Measurements from ENCODE around the gene SAMD9L.

SAMD9L gene

DNA sequence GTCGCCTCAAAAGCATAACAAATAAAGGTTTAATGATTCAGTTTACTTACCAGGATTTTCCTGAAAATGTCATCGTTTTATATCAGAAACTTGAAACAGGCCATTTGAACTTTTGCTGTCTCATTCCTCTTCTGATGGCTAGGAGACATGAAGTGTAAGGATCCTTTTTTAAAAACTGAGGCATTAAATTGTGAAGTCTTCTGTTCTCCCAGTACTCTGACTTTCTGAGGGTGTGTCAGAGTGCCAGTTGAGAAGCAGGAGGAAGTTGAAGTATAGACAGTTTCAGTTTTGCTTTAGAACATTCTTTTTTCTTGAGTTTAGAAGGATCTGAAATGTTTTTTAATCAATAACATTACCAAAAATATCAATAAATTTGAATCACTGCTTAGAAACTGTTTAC is at the start of gene SAMD9L:
TSS of gene SAMD9L (minus strand) at position 242 of the 400 bp plus-strand sequence. CDS start 12,414 bp downstream, outside the sequence.
- peak within 1 kb of the TSS in 20 of 21 experiments; percentile 18 to 83 (median 66) for H3K27ac ChIP-seq
- H3K4me3 ChIP-seq = peak within 1 kb of the TSS; percentile 15 to 44 (median 30)

DNA sequence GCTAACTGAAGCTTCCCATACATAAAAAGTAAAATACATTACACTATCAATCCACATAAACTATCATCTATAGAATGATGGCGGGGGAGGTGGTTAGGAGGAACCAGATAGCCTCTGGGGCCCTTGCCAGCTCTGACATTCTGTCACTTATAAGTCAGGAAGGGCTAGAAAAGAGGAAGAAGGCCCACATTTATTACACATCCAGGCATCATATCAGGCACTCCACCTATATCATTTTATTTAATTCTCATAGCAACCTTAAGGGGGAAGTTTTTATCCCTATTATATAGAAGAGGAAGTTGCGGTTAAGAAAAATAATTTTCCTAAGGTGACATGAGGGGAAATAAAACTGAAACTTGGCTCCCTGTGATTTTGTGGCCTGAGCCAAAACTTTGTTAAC is 48.2 kb upstream of the SAMD9L start:
- H3K27ac ChIP-seq = no peak overlapping the region
- H3K4me3 ChIP-seq = no peak overlapping the region

DNA sequence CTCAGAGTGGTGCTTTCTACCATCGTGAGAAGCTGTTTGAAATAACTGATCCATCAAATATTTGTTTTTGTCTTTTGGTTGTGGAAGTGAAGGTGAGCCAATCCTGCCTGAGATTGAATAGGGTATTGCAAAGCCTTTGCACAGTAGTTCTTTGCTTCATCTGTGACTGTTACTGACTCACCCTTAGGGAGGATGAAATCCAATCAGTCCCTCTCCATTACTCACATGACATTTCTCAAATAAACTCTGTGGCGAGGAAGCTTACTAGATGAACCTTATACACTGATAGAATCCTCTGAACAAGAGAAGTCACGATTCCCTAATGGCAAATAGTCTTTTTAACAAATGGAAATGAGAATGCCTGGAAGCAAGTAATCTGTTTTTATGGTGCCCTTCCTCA is 46.2 kb upstream of the SAMD9L start:
- no peak overlapping the region for H3K4me3 ChIP-seq
- no peak overlapping the region for H3K27ac ChIP-seq

DNA sequence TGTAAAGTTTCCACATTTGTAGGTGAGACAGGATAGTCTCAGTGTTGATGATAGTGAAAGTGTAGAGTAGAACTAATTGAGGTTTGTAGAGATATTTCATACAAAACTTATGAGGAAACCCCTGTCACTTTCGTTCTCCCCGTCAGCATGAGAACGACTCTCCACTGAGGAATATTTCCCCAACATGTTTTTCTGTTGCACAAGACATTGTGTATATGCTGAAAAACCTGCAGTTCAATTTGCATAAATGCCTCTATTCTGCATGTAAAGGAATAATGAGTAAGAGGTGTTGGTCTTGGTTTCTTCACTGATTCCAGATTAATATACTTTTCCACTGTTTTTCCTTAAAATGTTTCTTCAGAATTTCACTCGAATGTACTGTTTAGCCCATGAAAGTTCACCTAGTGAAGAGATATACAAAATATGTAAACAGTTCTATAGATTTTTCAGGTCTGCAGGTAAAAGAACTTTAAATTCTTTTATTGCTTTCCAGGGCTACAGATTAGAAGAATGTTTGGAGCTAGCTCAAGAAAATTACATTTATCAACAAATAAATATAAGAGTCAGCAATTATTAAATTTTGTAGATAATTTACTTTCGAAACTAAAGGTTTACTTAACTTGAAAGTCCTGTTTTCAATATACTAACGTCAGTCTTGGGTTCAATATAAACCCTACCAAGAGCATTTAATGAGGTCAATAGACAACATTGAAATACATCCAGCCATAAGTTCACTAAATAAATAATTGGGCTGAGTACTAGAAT is 40.9 kb upstream of the SAMD9L start:
- no peak overlapping the region for H3K27ac ChIP-seq
- H3K4me3 ChIP-seq = no peak overlapping the region

DNA sequence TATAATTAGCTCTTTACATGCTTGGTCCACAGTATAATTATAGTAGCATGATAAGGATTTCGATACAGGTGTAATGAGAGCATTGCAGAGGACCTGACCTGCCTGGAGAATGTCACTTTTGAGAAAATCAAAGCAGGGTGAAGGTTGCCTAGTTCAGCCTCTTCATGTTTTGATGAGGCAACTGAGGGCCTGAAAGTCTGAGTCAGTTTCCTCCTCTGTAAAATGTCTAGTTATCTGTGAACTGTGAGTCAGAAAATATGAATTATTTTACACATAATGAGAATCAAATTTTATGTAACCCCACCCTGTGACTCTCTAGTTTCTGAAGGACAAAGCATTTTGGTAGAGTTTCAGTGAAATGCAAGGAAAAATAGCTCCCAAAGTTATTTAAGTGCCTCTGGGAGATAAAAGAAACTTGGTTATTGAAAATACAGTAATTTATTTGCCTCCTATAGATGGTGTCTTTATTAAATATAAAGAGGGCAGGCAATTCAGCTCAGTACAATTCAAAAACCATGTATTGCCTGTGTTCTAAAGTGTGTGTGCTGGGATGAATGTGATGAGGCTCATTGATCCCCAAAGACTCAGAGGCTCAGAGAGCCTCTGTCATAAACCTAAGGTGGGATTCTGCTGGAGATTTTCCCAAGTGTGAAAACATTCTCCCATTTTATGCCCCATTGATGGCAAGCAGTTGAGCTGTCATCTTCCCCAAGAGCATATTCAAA is 37.3 kb upstream of the SAMD9L start:
- H3K4me3 ChIP-seq = no peak overlapping the region
- no peak overlapping the region for H3K27ac ChIP-seq

DNA sequence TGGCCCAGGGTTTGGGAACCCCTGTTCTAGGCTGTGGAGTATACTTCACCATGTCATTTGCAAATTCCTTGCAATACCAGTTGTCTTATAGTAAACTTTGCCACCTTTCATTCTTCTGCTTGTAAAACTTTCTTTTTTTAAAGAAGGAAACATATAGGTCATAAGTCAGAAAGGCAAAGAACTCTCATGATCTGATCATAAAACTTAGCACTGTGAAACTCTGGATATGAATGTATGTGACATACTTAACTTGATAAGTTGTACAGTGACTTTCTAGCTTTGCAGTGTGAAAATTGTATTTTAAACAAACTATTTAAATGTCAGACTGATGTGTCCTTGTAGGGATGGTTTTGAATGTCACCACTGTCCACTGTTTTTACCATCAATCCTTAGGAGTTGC is 31.0 kb upstream of the SAMD9L start:
- no peak overlapping the region for H3K27ac ChIP-seq

DNA sequence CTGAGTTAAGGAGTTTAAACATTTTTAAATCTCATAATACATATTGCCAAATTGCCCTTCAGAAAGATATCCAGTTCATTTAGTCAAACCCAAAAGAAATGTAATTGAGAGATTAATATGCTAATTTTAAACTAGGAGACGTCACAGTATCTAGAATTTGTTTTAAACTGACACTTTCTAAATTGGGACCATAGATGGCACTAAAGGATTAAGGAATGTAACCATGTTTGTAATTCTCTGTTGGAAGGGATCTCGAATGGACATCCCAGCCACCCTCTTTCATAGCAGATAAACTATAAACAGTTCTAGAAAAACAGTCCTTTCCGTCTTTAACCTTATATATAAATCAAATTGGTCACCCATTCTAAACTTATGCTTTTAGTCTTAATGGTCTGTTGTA is 30.0 kb upstream of the SAMD9L start:
- Histone ChIP-seq H3K4me3 (no peak overlapping the region), H3K27ac (no peak overlapping the region)

More for the DNA sequence above, 31.0 kb upstream of the SAMD9L start:
- H3K4me3 ChIP-seq = no peak overlapping the region

- Histone ChIP-seq H3K4me3 (no peak overlapping the region), H3K27ac (no peak overlapping the region)
These were observed 28.9 kb upstream of the SAMD9L start for GRCh38 chr7:93176992-93177580.

DNA sequence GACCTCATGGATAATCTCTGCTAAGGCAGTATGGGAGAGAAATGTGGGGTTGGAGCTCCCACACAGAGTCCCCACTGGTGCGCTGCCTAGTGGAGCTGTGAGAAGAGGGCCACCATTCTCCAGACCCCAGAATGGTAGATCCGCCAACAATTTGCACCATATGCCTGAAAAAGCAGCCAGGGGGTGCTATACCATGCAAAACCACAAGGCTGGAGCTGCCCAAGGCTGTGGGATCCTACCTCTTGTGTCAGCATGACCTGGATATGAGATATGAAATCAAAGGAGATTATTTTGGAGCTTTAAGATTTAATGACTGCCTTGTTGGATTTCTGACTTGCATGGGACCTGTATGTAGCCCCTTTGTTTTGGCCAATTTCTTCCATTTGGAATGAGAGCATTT is 27.0 kb upstream of the SAMD9L start:
- Histone ChIP-seq H3K27ac (no peak overlapping the region), H3K4me3 (no peak overlapping the region)

- Histone ChIP-seq H3K27ac (no peak overlapping the region), H3K4me3 (no peak overlapping the region)
These were observed 24.5 kb upstream of the SAMD9L start for GRCh38 chr7:93172683-93173082.

- Histone ChIP-seq H3K4me3 (no peak overlapping the region), H3K27ac (no peak overlapping the region)
These were observed 23.5 kb upstream of the SAMD9L start for GRCh38 chr7:93171606-93172226.

- H3K27ac ChIP-seq = peak overlapping the region in 2 of 21 experiments; percentile 26 to 29
These were observed 17.3 kb upstream of the SAMD9L start for GRCh38 chr7:93165447-93165846.

GRCh38 chr7:93164766-93165165 is 16.6 kb upstream of the SAMD9L start:
- Histone ChIP-seq H3K27ac (peak overlapping the region in 1 of 21 experiments; percentile 26), H3K4me3 (no peak overlapping the region)

More at GRCh38 chr7:93165447-93165846, 17.3 kb upstream of the SAMD9L start:
- H3K4me3 ChIP-seq = no peak overlapping the region

- H3K4me3 ChIP-seq = no peak overlapping the region
- no peak overlapping the region for H3K27ac ChIP-seq
These were observed 13.1 kb upstream of the SAMD9L start for GRCh38 chr7:93161181-93161762.

GRCh38 chr7:93160410-93160809 is 12.2 kb upstream of the SAMD9L start:
- no peak overlapping the region for H3K27ac ChIP-seq
- H3K4me3 ChIP-seq = no peak overlapping the region

DNA sequence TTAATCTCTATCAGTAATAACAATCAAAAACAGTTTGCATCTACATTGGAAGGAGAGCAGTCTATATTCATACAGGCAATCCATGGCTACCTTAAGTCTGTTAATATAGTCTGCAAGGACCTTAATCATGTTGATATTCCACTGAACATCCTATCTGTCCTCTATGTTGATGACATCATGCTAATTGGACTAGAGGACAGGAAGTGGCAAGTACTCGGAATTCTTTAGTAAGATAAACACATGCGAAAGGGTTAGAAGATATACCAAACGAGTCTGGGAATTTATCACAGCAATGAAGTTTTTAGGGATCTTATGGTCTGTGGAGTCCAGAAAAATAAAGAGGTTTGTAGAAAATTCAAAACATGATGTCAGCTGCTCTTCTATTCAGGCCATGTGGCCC is 11.3 kb upstream of the SAMD9L start:
- Histone ChIP-seq H3K27ac (no peak overlapping the region), H3K4me3 (no peak overlapping the region)

- Histone ChIP-seq H3K4me3 (no peak overlapping the region), H3K27ac (no peak overlapping the region)
These were observed 8.7 kb upstream of the SAMD9L start for GRCh38 chr7:93156884-93157283.

- Histone ChIP-seq H3K4me3 (no peak overlapping the region), H3K27ac (peak overlapping the region in 1 of 21 experiments; percentile 21)
These were observed 2.1 kb upstream of the SAMD9L start for GRCh38 chr7:93150200-93150835.

DNA sequence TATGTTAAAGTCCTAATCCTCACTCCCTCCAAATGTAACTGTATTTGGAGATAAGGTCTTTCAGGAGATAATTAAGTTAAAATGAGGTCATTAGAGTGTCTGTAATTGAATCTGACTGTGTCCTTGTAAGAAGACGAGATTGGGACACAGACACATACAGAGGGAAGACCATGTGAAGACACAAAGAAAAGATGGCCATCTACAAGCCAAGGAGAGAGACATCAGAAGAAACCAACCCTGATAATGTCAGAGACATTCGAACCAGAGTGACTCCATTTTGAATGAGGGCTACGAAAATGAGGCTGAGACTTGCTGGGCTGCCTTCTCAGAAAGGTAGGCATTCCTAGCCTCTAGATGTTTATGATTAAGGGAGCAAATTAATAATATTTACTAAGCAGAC is 542 bp upstream of the SAMD9L start:
- Histone ChIP-seq H3K27ac (peak overlapping the region in 20 of 21 experiments; percentile 18 to 83 (median 66)), H3K4me3 (peak overlapping the region in 1 of 7 experiments; percentile 41)

Measured in skin epidermis (tissue), 12 donors.